ENCODE results near the gene LRMDA. TPM values are rescaled to one million over a fixed set of nuclear protein-coding genes. Genes with fewer than 3 reads are reported as not detected.
A peak's percentile ranks its signal among the peaks of the same experiment; 100 is the strongest.

The LRMDA gene
- polyA plus RNA-seq, 3 donors, result 39.8 to 59.6 (median 56.4) TPM

- Histone ChIP-seq H3K4me1 (ENCODE audit: control insufficient read depth in 1 of 2, insufficient read depth in 2 of 2, low read length in 2 of 2) (peaks cover 17 to 19% of the 10 kb centered on the region in 2 donors), H2AFZ (ENCODE audit: insufficient read depth, low read depth, low read length, poor library complexity, severe bottlenecking) (no peak overlapping the region), H3K9me3 (replicated peaks in 1 of 2; ENCODE audit: control insufficient read depth in 1 of 2, insufficient read depth in 1 of 2, low read length in 2 of 2) (no peaks in the 10 kb centered on the region), H3K9ac (ENCODE audit: insufficient read depth, low read length, poor library complexity, severe bottlenecking) (no peak overlapping the region), H4K20me1 (ENCODE audit: insufficient read depth, low read length) (no peaks in the 10 kb centered on the region), H3K27me3 (ENCODE audit: control insufficient read depth in 2 of 2, insufficient read depth in 2 of 2, low read length in 2 of 2) (no peaks in the 10 kb centered on the region), H3K4me2 (replicated peaks; ENCODE audit: extremely low read depth, low read length, poor library complexity, severe bottlenecking) (no peak overlapping the region), H3K4me3 (replicated peaks in 1 of 3; ENCODE audit: low read depth in 2 of 3, low read length in 3 of 3) (no peak overlapping the region), H3K27ac (ENCODE audit: low read depth in 1 of 2, low read length in 2 of 2) (peak overlapping the region in 1 of 2 donors; percentile 49), H3K79me2 (ENCODE audit: insufficient read depth, low read length) (peaks cover 21% of the 10 kb centered on the region), H3K36me3 (replicated peaks in 1 of 2; ENCODE audit: control insufficient read depth in 1 of 2, insufficient read depth in 2 of 2, low read length in 2 of 2) (no peaks in the 10 kb centered on the region)
- H3K9me3 Mint-ChIP-seq, result peaks cover 0 to 3% (median 0%) of the 10 kb centered on the region in 7 donors
- WGBS (ENCODE audit: insufficient coverage), result 64% methylated on average over 7 of the region's 7 CpGs
- peak overlapping the region in 3 of 7 donors; percentile 13 to 37 (median 36) for H3K27ac Mint-ChIP-seq
- H3K4me3 Mint-ChIP-seq, result no peak overlapping the region
- H3K27me3 Mint-ChIP-seq (ENCODE audit: low read depth in 3 of 3), result no peaks in the 10 kb centered on the region
- TF ChIP-seq CTCF (IDR thresholded peaks at IDR 0.05), result no peak
- H3K4me1 Mint-ChIP-seq, result peaks cover 31% of the 10 kb centered on the region
- DNase-seq, result no peak
- H3K36me3 Mint-ChIP-seq, result peaks cover 0 to 4% of the 10 kb centered on the region in 2 donors
- intact Hi-C loops (cut with micrococcal nuclease), result no loop called here
These were observed 339.2 kb downstream of the LRMDA start for GRCh38 chr10:75770626-75771081.

GRCh38 chr10:75771606-75772005, 340.2 kb downstream of the LRMDA start:
- H3K27me3 ChIP-seq (ENCODE audit: control insufficient read depth in 2 of 2, insufficient read depth in 2 of 2, low read length in 2 of 2), result no peaks in the 10 kb centered on the region
- peaks cover 31% of the 10 kb centered on the region for H3K4me1 Mint-ChIP-seq
- peak overlapping the region; percentile 58 for H2AFZ ChIP-seq (ENCODE audit: insufficient read depth, low read depth, low read length, poor library complexity, severe bottlenecking)
- no peaks in the 10 kb centered on the region for H3K27me3 Mint-ChIP-seq (ENCODE audit: low read depth in 3 of 3)
- H3K27ac Mint-ChIP-seq, result peak overlapping the region; percentile 26 to 89 (median 81)
- H3K4me2 ChIP-seq (replicated peaks; ENCODE audit: extremely low read depth, low read length, poor library complexity, severe bottlenecking), result peak overlapping the region; percentile 71
- H3K4me3 Mint-ChIP-seq, result peak overlapping the region in 1 of 2 donors; percentile 94
- intact Hi-C loops (cut with micrococcal nuclease), result no loop called here
- no peaks in the 10 kb centered on the region for H3K36me3 Mint-ChIP-seq
- peaks cover 21% of the 10 kb centered on the region for H3K79me2 ChIP-seq (ENCODE audit: insufficient read depth, low read length)
- H3K4me1 ChIP-seq (ENCODE audit: control insufficient read depth in 1 of 2, insufficient read depth in 2 of 2, low read length in 2 of 2), result peaks cover 17 to 19% of the 10 kb centered on the region in 2 donors
- no peak for TF ChIP-seq CTCF (IDR thresholded peaks at IDR 0.05)
- 17% methylated on average over 1 of the region's 1 CpG for WGBS (ENCODE audit: insufficient coverage)
- H3K4me3 ChIP-seq (replicated peaks in 1 of 3; ENCODE audit: low read depth in 2 of 3, low read length in 3 of 3), result peak overlapping the region in 1 of 3 experiments; percentile 72
- no peaks in the 10 kb centered on the region for H3K9me3 ChIP-seq (replicated peaks in 1 of 2; ENCODE audit: control insufficient read depth in 1 of 2, insufficient read depth in 1 of 2, low read length in 2 of 2)
- H4K20me1 ChIP-seq (ENCODE audit: insufficient read depth, low read length), result no peaks in the 10 kb centered on the region
- DNase-seq, result no peak
- H3K27ac ChIP-seq (ENCODE audit: low read depth in 1 of 2, low read length in 2 of 2), result peak overlapping the region; percentile 36 to 85
- peaks cover 0 to 3% (median 0%) of the 10 kb centered on the region in 7 donors for H3K9me3 Mint-ChIP-seq
- no peak overlapping the region for H3K9ac ChIP-seq (ENCODE audit: insufficient read depth, low read length, poor library complexity, severe bottlenecking)
- no peaks in the 10 kb centered on the region for H3K36me3 ChIP-seq (replicated peaks in 1 of 2; ENCODE audit: control insufficient read depth in 1 of 2, insufficient read depth in 2 of 2, low read length in 2 of 2)

All from CD14-positive monocyte (primary cell).